Right lobe of liver (tissue), 6 donors: ENCODE measurements around the gene SLC13A1. TPM values are rescaled to one million over a fixed set of nuclear protein-coding genes. Genes with fewer than 3 reads are reported as not detected.

ENCODE experiments used
- ATAC-seq, 4 donors: fragments of 200-7000 bp; cut with Tn5 transposase; one replicate each; pipeline ENCODE4 v1.9.1; 2020; ENCODE audit warnings: mild to moderate bottlenecking in 4 of 4, moderate library complexity in 4 of 4
- DNase-seq, 3 donors: peaks; one replicate each; pipeline ENCODE4 v3.0.0-alpha.2; 2020
- H3K27ac ChIP-seq, 3 donors: fragments of 200-600 bp; one replicate each; pipeline ENCODE4 v1.8.0; 2022
- H3K27me3 ChIP-seq, 2 donors: fragments of 200-600 bp; one replicate each; pipeline ENCODE4 v1.8.0; 2022
- H3K36me3 ChIP-seq, 4 donors: fragments of 200-600 bp; sonication (generic) in 1 of 4; one replicate each; pipeline versions ENCODE4 v1.5.1 to v1.8.0; 2017 to 2022; ENCODE audit warnings: control low read depth in 1 of 4
- H3K4me1 ChIP-seq, 4 donors: fragments of 200-600 bp; sonication (generic) in 1 of 4; one replicate each; pipeline versions ENCODE4 v1.5.1 to v1.8.0; 2017 to 2022; ENCODE audit warnings: control low read depth in 1 of 4
- H3K4me3 ChIP-seq, 3 donors: fragments of 200-600 bp; one replicate each; pipeline ENCODE4 v1.8.0; 2022
- H3K9me3 ChIP-seq, 4 donors: fragments of 200-600 bp; sonication (generic) in 1 of 4; one replicate each; pipeline versions ENCODE4 v1.5.1 to v1.8.0; 2017 to 2022; ENCODE audit warnings: control low read depth in 1 of 4
- POLR2A ChIP-seq: fragments of 450-650 bp; IDR thresholded peaks from one replicate; pipeline ENCODE4 v1.6.1; 2017; ENCODE audit warnings: antibody characterized with exemption, mild to moderate bottlenecking
- WGBS: methylation state at CpG from one replicate; pipeline ENCODE4 v1.1.6; 2018; ENCODE audit warnings: low coverage, low lambda C conversion rate; ENCODE audit not compliant: insufficient coverage; ENCODE audit errors: missing lambda C conversion rate; 5-methylcytosine and 5-hydroxymethylcytosine counted together
- intact Hi-C, 2 donors: fragments of 100-400 bp; cut with DNase I; formaldehyde crosslinking; loops; one replicate each; pipeline versions ENCODE4 v1.11.2 to v1.14.1; 2022
- total RNA-seq, 6 experiments: library from RNA; depleted of rRNA in 2 of 6; stranded (reverse); fragments of >200 nt in 2 of 6; fragmentation: NEBNext Ultra II Directional in 3 of 6; extraction: Animal tissue kit (Norgen Biotek cat#: 25700) in 3 of 6; gene quantifications; one replicate each; pipeline versions ENCODE4 v1.1.0 to v1.2.4, GENCODE V29; 2016 to 2023
- TF ChIP-seq, protein P1 (sequence below), 4 donors: fragments of 200-600 bp in 3 of 4; fragments of 450-650 bp in 1 of 4; IDR thresholded peaks; one replicate each; pipeline versions ENCODE4 v1.5.1 to v1.8.0; 2016 to 2022; ENCODE audit warnings: antibody characterized with exemption in 4 of 4, mild to moderate bottlenecking in 2 of 4
- donor health status: DM: no; HTN: yes; CAD: no.
- donor health status: DM: no; HTN: no; CAD: no.
- donor health status: DM: no; HTN: no; CAD: no.
- donor health status: DM: no; HTN: yes; CAD: no.
- donor health status: DM: no; HTN: yes; CAD: no.

Gene SLC13A1
- total RNA-seq, 6 experiments from 2014 or later: not detected

DNA sequence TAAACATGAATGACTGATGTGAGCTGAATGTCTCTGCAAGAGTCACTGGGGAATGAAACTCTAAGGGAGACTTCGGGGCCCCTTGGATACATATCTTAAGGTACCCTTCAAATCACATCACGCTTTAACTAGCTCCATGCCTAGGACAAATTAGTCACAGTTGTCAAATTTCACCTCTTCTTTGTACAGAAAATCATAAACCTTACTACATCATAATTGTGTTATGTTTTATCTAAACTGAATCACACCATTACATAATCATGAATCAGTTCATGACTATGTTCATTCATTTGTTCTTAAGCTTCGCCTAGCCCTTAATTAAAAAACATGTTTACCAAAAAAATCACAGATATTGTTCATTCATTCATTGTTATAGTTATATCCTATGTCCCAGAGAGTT is 2.1 kb upstream of the SLC13A1 start:
- no peak for ATAC-seq

DNA sequence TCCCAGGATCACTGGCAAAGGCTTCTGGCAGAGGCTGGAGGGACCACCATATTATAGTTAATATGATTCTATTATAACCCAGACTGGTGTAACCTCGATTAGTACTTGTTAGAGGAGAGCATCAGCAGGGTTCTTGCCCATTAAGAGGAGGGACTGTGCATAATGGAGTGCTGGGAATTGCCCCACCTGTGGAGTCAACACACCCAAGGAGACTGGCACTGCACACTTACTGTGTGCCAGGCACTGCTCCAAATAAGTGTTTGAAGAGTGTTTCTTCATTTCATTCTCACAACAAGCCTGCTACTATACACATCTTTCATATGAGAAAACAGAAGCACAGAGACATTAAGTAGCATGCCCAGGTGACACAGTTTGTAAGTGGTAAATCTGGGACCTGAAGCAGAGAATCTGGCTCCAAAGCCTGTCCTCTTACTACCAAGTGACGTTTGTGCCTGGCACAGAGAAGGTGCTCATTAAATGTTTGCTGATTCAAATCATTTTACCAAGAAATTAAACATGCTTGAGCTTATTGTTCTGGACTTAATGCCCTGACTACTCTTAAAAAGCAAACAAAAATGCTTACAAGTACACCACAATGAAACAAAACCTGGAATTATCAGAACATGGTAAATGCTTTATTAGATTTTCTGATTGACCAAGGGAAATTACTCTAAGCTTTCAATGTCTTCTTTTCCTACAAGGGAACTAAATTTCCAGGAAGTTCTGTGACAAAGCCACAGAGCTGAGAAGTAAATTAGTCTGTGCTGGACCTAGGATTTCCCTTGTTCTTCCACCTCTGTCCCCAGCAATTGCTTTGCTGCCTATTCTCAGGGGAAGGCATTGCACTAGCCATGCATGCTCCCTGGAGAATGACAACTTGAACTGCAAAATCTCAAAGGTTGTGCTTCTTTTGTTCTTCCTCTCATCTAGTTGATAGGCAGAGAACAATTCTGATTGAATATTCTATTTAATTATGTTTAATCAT is 809 bp downstream of the SLC13A1 start:
- Histone ChIP-seq H3K36me3 (no peaks in the 10 kb centered on the region), H3K27ac (no peak overlapping the region), H3K4me1 (no peaks in the 10 kb centered on the region), H3K27me3 (no peaks in the 10 kb centered on the region), H3K4me3 (no peak overlapping the region), H3K9me3 (no peaks in the 10 kb centered on the region)
- DNase-seq: no peak
- WGBS: 42% methylated on average over 2 of the region's 2 CpGs
- no peak for ATAC-seq
- intact Hi-C loops: no loop called here
- TF ChIP-seq POLR2A: no peak

More for the DNA sequence above, 2.1 kb upstream of the SLC13A1 start:
- Histone ChIP-seq H3K4me3 (no peak overlapping the region), H3K27me3 (no peaks in the 10 kb centered on the region), H3K36me3 (no peaks in the 10 kb centered on the region), H3K27ac (no peak overlapping the region), H3K4me1 (no peaks in the 10 kb centered on the region), H3K9me3 (no peaks in the 10 kb centered on the region)
- TF ChIP-seq, protein P1, sequence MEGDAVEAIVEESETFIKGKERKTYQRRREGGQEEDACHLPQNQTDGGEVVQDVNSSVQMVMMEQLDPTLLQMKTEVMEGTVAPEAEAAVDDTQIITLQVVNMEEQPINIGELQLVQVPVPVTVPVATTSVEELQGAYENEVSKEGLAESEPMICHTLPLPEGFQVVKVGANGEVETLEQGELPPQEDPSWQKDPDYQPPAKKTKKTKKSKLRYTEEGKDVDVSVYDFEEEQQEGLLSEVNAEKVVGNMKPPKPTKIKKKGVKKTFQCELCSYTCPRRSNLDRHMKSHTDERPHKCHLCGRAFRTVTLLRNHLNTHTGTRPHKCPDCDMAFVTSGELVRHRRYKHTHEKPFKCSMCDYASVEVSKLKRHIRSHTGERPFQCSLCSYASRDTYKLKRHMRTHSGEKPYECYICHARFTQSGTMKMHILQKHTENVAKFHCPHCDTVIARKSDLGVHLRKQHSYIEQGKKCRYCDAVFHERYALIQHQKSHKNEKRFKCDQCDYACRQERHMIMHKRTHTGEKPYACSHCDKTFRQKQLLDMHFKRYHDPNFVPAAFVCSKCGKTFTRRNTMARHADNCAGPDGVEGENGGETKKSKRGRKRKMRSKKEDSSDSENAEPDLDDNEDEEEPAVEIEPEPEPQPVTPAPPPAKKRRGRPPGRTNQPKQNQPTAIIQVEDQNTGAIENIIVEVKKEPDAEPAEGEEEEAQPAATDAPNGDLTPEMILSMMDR (IDR thresholded peaks at IDR 0.05): no peak
- no peak for TF ChIP-seq POLR2A
- intact Hi-C loops: no loop called here
- WGBS: 32% methylated on average over 3 of the region's 3 CpGs
- DNase-seq: no peak

DNA sequence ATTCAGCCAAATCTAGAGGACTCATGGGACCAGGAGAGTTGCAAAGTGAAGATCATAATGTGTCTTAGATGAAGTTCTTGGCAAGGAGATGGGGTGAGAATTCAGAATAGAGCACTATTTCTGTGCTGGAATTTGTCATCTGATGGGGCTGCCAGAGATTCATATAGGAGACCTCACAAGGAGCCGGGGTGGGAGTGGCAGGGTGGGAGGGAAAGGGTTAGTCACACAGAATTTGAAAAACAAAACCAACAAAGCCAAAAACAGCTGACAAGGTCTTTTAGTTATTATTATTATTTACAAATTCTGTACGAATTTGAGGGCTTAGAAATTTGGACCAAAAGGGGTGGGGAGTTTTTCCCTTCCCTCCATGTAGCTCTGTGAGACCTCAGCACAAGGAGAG is 1.7 kb downstream of the SLC13A1 start:
- Histone ChIP-seq H3K9me3 (no peaks in the 10 kb centered on the region), H3K27me3 (no peaks in the 10 kb centered on the region), H3K27ac (no peak overlapping the region), H3K36me3 (no peaks in the 10 kb centered on the region), H3K4me1 (no peaks in the 10 kb centered on the region), H3K4me3 (no peak overlapping the region)
- DNase-seq: no peak
- 50% methylated on average over 2 of the region's 2 CpGs for WGBS
- no peak for TF ChIP-seq POLR2A
- TF ChIP-seq, protein P1 (IDR thresholded peaks at IDR 0.05): no peak
- intact Hi-C loops: no loop called here
- ATAC-seq: no peak

DNA sequence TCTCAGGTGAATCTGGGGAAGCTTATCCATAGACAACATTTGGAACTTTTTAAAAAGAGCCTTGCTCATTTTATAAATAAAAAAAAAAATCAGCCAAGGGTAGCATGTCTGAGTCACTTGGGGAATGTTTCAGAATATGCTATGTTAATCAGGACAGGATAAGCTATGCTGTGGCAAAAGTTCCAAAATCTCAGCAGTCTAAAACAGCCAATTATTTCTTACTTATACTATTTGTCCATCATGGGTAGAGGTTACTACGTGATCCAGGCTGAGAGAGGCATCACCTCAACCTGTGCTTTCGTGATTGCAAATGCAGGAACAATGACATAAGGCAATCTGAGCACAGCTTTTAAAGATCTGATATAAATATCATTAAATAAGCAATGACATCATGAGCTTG is 6.5 kb downstream of the SLC13A1 start:
- TF ChIP-seq, protein P1 (IDR thresholded peaks at IDR 0.05): no peak
- no peak for TF ChIP-seq POLR2A
- no peaks in the 10 kb centered on the region for H3K9me3 ChIP-seq
- no peaks in the 10 kb centered on the region for H3K4me1 ChIP-seq
- H3K27ac ChIP-seq: no peak overlapping the region
- intact Hi-C loops: no loop called here
- H3K27me3 ChIP-seq: no peaks in the 10 kb centered on the region
- ATAC-seq (no peak), DNase-seq (no peak)
- no peaks in the 10 kb centered on the region for H3K36me3 ChIP-seq
- no peak overlapping the region for H3K4me3 ChIP-seq
- WGBS: 47% methylated on average over 2 of the region's 2 CpGs

DNA sequence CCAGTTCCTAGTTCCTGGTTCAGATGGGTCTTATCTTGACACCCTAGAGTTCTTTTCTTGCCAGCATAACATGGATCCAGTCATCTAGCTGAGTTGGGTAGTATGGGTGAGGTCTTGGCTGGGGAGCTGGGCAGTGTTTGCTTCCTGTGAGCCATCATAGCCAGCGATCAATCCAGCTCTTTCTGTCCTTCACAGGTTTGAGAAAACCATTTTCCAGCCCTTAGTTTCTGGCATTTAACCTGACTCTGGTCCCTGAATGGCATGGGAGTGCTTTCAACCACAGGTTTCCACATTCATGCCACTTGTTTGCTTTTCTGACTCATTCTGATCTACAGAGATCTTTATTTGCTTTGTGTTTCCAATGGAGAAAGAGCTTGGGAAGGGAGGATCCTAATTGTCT is 8.6 kb downstream of the SLC13A1 start:
- TF ChIP-seq POLR2A: no peak
- TF ChIP-seq, protein P1 (IDR thresholded peaks at IDR 0.05): no peak
- Histone ChIP-seq H3K36me3 (no peaks in the 10 kb centered on the region), H3K4me3 (no peak overlapping the region), H3K27me3 (no peaks in the 10 kb centered on the region), H3K27ac (no peak overlapping the region), H3K9me3 (no peaks in the 10 kb centered on the region), H3K4me1 (no peaks in the 10 kb centered on the region)
- intact Hi-C loops: no loop called here
- peak in 3 of 4 donors; percentile 53 to 96 (median 77) for ATAC-seq
- WGBS: 17% methylated on average over 1 of the region's 1 CpG
- peak in 1 of 3 donors; percentile 29 for DNase-seq
